Measurements from ENCODE around the gene TMEM178B. TPM values are rescaled to one million over a fixed set of nuclear protein-coding genes. Genes with fewer than 3 reads are reported as not detected.

TMEM178B gene
- total RNA-seq, 1 experiment from 2014 or later = 0.11 TPM

DNA sequence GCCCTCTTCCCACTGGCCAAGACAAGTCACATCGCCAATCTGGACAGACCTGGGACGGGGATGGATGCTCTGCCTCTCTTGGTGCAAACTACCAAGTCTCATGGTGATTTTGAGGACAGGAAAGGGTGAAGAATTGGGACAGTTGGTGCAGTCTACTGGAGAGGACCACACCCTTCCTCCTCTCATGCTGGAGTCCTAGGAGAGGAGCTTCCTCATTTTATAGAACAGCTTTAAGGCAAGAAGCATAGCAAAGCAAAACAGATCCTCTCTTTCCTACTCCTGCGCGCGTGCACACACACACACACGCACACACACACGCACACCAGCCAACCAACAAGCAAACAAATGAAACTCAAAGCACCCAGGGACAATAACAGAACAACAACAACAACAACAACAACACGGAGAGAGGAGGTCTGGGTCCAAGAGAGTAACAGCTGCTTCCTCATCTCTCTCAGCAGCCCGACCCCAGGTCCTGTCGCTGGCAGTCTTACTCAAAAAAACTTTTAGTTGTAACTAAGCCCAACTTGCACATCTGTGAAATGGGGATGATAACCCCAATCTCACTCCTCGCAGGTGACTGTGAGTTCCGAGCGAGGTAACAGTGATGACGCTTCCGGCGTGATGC is 83.4 kb downstream of the TMEM178B start:
- ChIA-PET POLR2A (no interaction called here), CTCF (no interaction called here)
- no TSS peak for BruUV-seq (replicated peaks)
- Mint-ChIP-seq H3K27ac (ENCODE audit: unreplicated experiment) (no peak overlapping the region), H3K4me3 (ENCODE audit: unreplicated experiment) (no peak overlapping the region), H3K9me3 (ENCODE audit: unreplicated experiment) (no peaks in the 10 kb centered on the region), H3K36me3 (ENCODE audit: insufficient read depth, unreplicated experiment) (no peaks in the 10 kb centered on the region), H3K4me1 (ENCODE audit: low read depth, unreplicated experiment) (no peaks in the 10 kb centered on the region), H3K27me3 (ENCODE audit: insufficient read depth, unreplicated experiment) (peaks cover 17% of the 10 kb centered on the region)
- Histone ChIP-seq H3K36me3 (ENCODE audit: control insufficient read depth, insufficient read depth, low read length) (no peaks in the 10 kb centered on the region), H3K27me3 (replicated peaks; ENCODE audit: control insufficient read depth, insufficient read depth, low read length) (no peaks in the 10 kb centered on the region; the same call in 1 of the 2 replicates), H3K9me3 (no peaks in the 10 kb centered on the region), H3K4me1 (no peaks in the 10 kb centered on the region), H3K4me3 (ENCODE audit: low read depth, low read length) (no peak overlapping the region)
- DNase-seq = no peak
- no peak for TF ChIP-seq CTCF (IDR thresholded peaks at IDR 0.05; ENCODE audit: insufficient read depth in 1 of 2, low read depth in 1 of 2, low read length in 1 of 2, severe bottlenecking in 1 of 2, unreplicated experiment in 1 of 2)
- intact Hi-C loops (cut with micrococcal nuclease; ENCODE audit: unreplicated experiment) = no loop called here

GRCh38 chr7:141158561-141158960 is 84.7 kb downstream of the TMEM178B start:
- H3K27ac Mint-ChIP-seq (ENCODE audit: unreplicated experiment) = no peak overlapping the region

DNA sequence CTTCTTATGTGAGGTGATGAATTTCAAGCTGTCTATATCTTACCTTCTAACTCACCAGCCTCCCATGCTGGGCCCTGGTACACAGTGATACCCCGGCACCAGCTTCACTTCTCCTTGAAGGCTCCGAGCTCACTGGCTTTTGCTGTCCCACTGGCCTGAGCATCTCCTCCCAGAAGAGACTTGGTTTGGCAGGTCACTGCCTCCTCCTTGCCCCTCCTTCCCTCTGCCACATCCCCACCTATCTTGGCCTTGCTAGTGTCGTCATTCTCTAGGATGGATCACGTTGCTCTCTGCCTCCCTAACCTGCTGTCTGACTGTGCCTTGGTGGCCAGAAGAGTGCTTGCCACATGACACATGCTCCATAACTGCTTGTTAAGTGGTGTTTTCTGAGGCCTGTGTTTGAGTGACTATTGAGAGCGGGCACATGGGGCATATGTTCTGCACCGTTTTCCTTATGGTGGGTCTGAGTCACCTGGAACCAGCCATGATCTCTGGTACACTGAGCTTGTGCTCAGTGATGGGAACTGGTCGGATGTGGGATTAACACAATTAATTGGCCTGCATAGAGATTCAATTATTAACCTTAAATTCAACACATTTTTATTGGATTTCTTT is 86.5 kb downstream of the TMEM178B start:
- Mint-ChIP-seq H3K27me3 (ENCODE audit: insufficient read depth, unreplicated experiment) (peaks cover 17% of the 10 kb centered on the region), H3K4me3 (ENCODE audit: unreplicated experiment) (no peak overlapping the region), H3K27ac (ENCODE audit: unreplicated experiment) (no peak overlapping the region), H3K9me3 (ENCODE audit: unreplicated experiment) (no peaks in the 10 kb centered on the region), H3K36me3 (ENCODE audit: insufficient read depth, unreplicated experiment) (no peaks in the 10 kb centered on the region), H3K4me1 (ENCODE audit: low read depth, unreplicated experiment) (no peaks in the 10 kb centered on the region)
- H3K4me3 ChIP-seq (ENCODE audit: low read depth, low read length) = no peak overlapping the region
- ChIA-PET CTCF (no interaction called here), POLR2A (no interaction called here)
- H3K27me3 ChIP-seq (replicated peaks; ENCODE audit: control insufficient read depth, insufficient read depth, low read length) = no peaks in the 10 kb centered on the region; the same call in 1 of the 2 replicates
- no peaks in the 10 kb centered on the region for H3K9me3 ChIP-seq
- TF ChIP-seq CTCF (IDR thresholded peaks at IDR 0.05; ENCODE audit: insufficient read depth in 1 of 2, low read depth in 1 of 2, low read length in 1 of 2, severe bottlenecking in 1 of 2, unreplicated experiment in 1 of 2) = no peak
- no peaks in the 10 kb centered on the region for H3K36me3 ChIP-seq (ENCODE audit: control insufficient read depth, insufficient read depth, low read length)
- intact Hi-C loops (cut with micrococcal nuclease; ENCODE audit: unreplicated experiment) = no loop called here
- no TSS peak for BruUV-seq (replicated peaks)
- no peaks in the 10 kb centered on the region for H3K4me1 ChIP-seq
- no peak for DNase-seq

More at GRCh38 chr7:141158561-141158960, 84.7 kb downstream of the TMEM178B start:
- H3K27me3 ChIP-seq (replicated peaks; ENCODE audit: control insufficient read depth, insufficient read depth, low read length) = no peaks in the 10 kb centered on the region; the same call in 1 of the 2 replicates
- no peaks in the 10 kb centered on the region for H3K36me3 ChIP-seq (ENCODE audit: control insufficient read depth, insufficient read depth, low read length)
- no peak overlapping the region for H3K4me3 Mint-ChIP-seq (ENCODE audit: unreplicated experiment)
- no peak overlapping the region for H3K4me3 ChIP-seq (ENCODE audit: low read depth, low read length)
- peaks cover 17% of the 10 kb centered on the region for H3K27me3 Mint-ChIP-seq (ENCODE audit: insufficient read depth, unreplicated experiment)
- no peak for TF ChIP-seq CTCF (IDR thresholded peaks at IDR 0.05; ENCODE audit: insufficient read depth in 1 of 2, low read depth in 1 of 2, low read length in 1 of 2, severe bottlenecking in 1 of 2, unreplicated experiment in 1 of 2)
- H3K36me3 Mint-ChIP-seq (ENCODE audit: insufficient read depth, unreplicated experiment) = no peaks in the 10 kb centered on the region
- POLR2A ChIA-PET = no interaction called here
- H3K4me1 ChIP-seq = no peaks in the 10 kb centered on the region
- no peak for DNase-seq
- BruUV-seq (replicated peaks) = no TSS peak
- H3K9me3 ChIP-seq = no peaks in the 10 kb centered on the region
- intact Hi-C loops (cut with micrococcal nuclease; ENCODE audit: unreplicated experiment) = no loop called here
- CTCF ChIA-PET = no interaction called here
- no peaks in the 10 kb centered on the region for H3K4me1 Mint-ChIP-seq (ENCODE audit: low read depth, unreplicated experiment)
- H3K9me3 Mint-ChIP-seq (ENCODE audit: unreplicated experiment) = no peaks in the 10 kb centered on the region

Data from Caco-2 (cell line).